ENCODE results near the gene KCNQ5. TPM values are rescaled to one million over a fixed set of nuclear protein-coding genes. Genes with fewer than 3 reads are reported as not detected.

KCNQ5 gene
- total RNA-seq, 1 experiment from 2014 or later: not detected

- Histone ChIP-seq H4K20me1 (ENCODE audit: insufficient read depth) (no peaks in the 10 kb centered on the region), H3K79me2 (ENCODE audit: insufficient read depth, low read length) (no peaks in the 10 kb centered on the region), H3K9ac (ENCODE audit: low read length) (no peak overlapping the region), H3K9me2 (ENCODE audit: insufficient read depth) (no peaks in the 10 kb centered on the region), H3K4me2 (ENCODE audit: low read length) (no peak overlapping the region), H3K4me3 (replicated peaks in 1 of 2; ENCODE audit: low read depth in 1 of 2, low read length in 2 of 2) (no peak overlapping the region), H3K27me3 (ENCODE audit: insufficient read depth, low read length) (peaks cover 28% of the 10 kb centered on the region), H3K36me3 (ENCODE audit: control insufficient read depth in 1 of 2, insufficient read depth in 2 of 2, low read length in 2 of 2) (no peaks in the 10 kb centered on the region), H3K4me1 (ENCODE audit: control insufficient read depth in 1 of 2, insufficient read depth in 2 of 2, low read length in 2 of 2) (no peaks in the 10 kb centered on the region), H3K9me3 (ENCODE audit: control insufficient read depth in 1 of 2, insufficient read depth in 1 of 2, low read depth in 1 of 2, low read length in 2 of 2) (no peaks in the 10 kb centered on the region), H2AFZ (ENCODE audit: low read depth, low read length, poor library complexity, severe bottlenecking) (no peak overlapping the region), H3K27ac (ENCODE audit: low read depth, low read length) (no peak overlapping the region)
- RAD21 ChIA-PET (ENCODE audit: low non-redundant PET in 1 of 2, low total read pairs in 2 of 2, uncharacterized antibody in 2 of 2, unreplicated experiment in 2 of 2): no interaction called here
- TF ChIP-seq YY1 (IDR thresholded peaks at IDR 0.05; ENCODE audit: extremely low read depth, insufficient replicate concordance, low read depth, low read length) (no peak), ELF1 (IDR thresholded peaks at IDR 0.05; ENCODE audit: borderline replicate concordance, low read depth) (no peak)
- TF ChIP-seq, protein P1, sequence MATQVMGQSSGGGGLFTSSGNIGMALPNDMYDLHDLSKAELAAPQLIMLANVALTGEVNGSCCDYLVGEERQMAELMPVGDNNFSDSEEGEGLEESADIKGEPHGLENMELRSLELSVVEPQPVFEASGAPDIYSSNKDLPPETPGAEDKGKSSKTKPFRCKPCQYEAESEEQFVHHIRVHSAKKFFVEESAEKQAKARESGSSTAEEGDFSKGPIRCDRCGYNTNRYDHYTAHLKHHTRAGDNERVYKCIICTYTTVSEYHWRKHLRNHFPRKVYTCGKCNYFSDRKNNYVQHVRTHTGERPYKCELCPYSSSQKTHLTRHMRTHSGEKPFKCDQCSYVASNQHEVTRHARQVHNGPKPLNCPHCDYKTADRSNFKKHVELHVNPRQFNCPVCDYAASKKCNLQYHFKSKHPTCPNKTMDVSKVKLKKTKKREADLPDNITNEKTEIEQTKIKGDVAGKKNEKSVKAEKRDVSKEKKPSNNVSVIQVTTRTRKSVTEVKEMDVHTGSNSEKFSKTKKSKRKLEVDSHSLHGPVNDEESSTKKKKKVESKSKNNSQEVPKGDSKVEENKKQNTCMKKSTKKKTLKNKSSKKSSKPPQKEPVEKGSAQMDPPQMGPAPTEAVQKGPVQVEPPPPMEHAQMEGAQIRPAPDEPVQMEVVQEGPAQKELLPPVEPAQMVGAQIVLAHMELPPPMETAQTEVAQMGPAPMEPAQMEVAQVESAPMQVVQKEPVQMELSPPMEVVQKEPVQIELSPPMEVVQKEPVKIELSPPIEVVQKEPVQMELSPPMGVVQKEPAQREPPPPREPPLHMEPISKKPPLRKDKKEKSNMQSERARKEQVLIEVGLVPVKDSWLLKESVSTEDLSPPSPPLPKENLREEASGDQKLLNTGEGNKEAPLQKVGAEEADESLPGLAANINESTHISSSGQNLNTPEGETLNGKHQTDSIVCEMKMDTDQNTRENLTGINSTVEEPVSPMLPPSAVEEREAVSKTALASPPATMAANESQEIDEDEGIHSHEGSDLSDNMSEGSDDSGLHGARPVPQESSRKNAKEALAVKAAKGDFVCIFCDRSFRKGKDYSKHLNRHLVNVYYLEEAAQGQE (IDR thresholded peaks at IDR 0.05; ENCODE audit: low read depth): no peak
- POLR2A ChIA-PET: no interaction called here
- CTCF ChIA-PET: no interaction called here
- ATAC-seq (no peak), DNase-seq (ENCODE audit: low read depth, low spot score) (no peak)
- intact Hi-C loops (cut with micrococcal nuclease): no loop called here
- BruUV-seq (replicated peaks): no TSS peak
Observed at GRCh38 chr6:72651174-72651573, 29.3 kb downstream of the KCNQ5 start.

All from HCT116 (cell line).